GM23338 (cell line): ENCODE measurements around the gene PHC1. TPM values are rescaled to one million over a fixed set of nuclear protein-coding genes. Genes with fewer than 3 reads are reported as not detected.

ENCODE experiments used
- ATAC-seq: fragments of 200-7000 bp; cut with Tn5 transposase; 3 replicates; pipeline ENCODE4 v1.9.1; 2020
- DNase-seq: peaks from one replicate; pipeline ENCODE4 v3.0.0-alpha.2; 2015; ENCODE audit warnings: low spot score
- H2AFZ ChIP-seq: fragments of 200-600 bp; sonication (generic); 2 replicates; pipeline ENCODE4 v1.8.0; 2016; ENCODE audit warnings: antibody characterized with exemption, mild to moderate bottlenecking, moderate library complexity
- H3F3A ChIP-seq: fragments of 200-600 bp; sonication (generic); replicated peaks from 2 replicates; pipeline ENCODE4 v1.8.0; 2017; ENCODE audit warnings: antibody characterized with exemption, mixed run types, low read depth
- H3K27ac ChIP-seq: fragments of 200-600 bp; sonication (generic); 2 replicates; pipeline ENCODE4 v1.6.1; 2016; ENCODE audit warnings: low read depth
- H3K27me3 ChIP-seq: fragments of 200-600 bp; sonication (generic); 2 replicates; pipeline ENCODE4 v1.8.0; 2016; ENCODE audit warnings: mild to moderate bottlenecking, mixed run types, moderate library complexity; ENCODE audit not compliant: insufficient read depth
- H3K36me3 ChIP-seq: fragments of 200-600 bp; sonication (generic); 2 replicates; pipeline ENCODE4 v1.8.0; 2016; ENCODE audit warnings: mild to moderate bottlenecking; ENCODE audit not compliant: insufficient read depth
- H3K4me1 ChIP-seq: fragments of 200-600 bp; sonication (generic); 2 replicates; pipeline ENCODE4 v1.8.0; 2016; ENCODE audit warnings: mild to moderate bottlenecking, moderate library complexity; ENCODE audit not compliant: insufficient read depth
- H3K4me2 ChIP-seq: fragments of 200-600 bp; sonication (generic); 2 replicates; pipeline ENCODE4 v1.7.1; 2017; ENCODE audit warnings: mixed run types
- H3K4me3 ChIP-seq: fragments of 200-600 bp; sonication (generic); 2 replicates; pipeline ENCODE4 v1.6.1; 2016; ENCODE audit warnings: mixed run types
- H3K79me2 ChIP-seq: fragments of 200-600 bp; sonication (generic); replicated peaks from 2 replicates; pipeline ENCODE4 v1.8.0; 2017; ENCODE audit warnings: mild to moderate bottlenecking; ENCODE audit not compliant: insufficient read depth
- H3K9me2 ChIP-seq: fragments of 200-600 bp; sonication (generic); 2 replicates; pipeline ENCODE4 v1.8.0; 2017; ENCODE audit not compliant: insufficient read depth
- H4K20me1 ChIP-seq: fragments of 200-600 bp; sonication (generic); replicated peaks from 2 replicates; pipeline ENCODE4 v1.8.0; 2017; ENCODE audit warnings: mild to moderate bottlenecking; ENCODE audit not compliant: insufficient read depth
- H3K27ac Mint-ChIP-seq: 2 replicates; pipeline ENCODE4 v1.8.0; 2020; ENCODE audit warnings: inconsistent platforms, mild to moderate bottlenecking, moderate library complexity, mixed read lengths
- H3K27me3 Mint-ChIP-seq: 3 replicates; pipeline ENCODE4 v1.8.0; 2022; ENCODE audit warnings: low read depth, mild to moderate bottlenecking, moderate library complexity, mixed read lengths, inconsistent platforms; ENCODE audit not compliant: insufficient read depth, poor library complexity
- H3K36me3 Mint-ChIP-seq: 3 replicates; pipeline ENCODE4 v1.8.0; 2021; ENCODE audit warnings: low read depth, mild to moderate bottlenecking, inconsistent platforms, moderate library complexity, mixed read lengths
- H3K4me1 Mint-ChIP-seq: 3 replicates; pipeline ENCODE4 v1.8.0; 2020; ENCODE audit warnings: mild to moderate bottlenecking, inconsistent platforms, mixed read lengths
- H3K4me3 Mint-ChIP-seq: 3 replicates; pipeline ENCODE4 v1.8.0; 2021; ENCODE audit warnings: moderate library complexity, mild to moderate bottlenecking, inconsistent platforms, mixed read lengths
- H3K9me3 Mint-ChIP-seq: 3 replicates; pipeline ENCODE4 v1.8.0; 2020; ENCODE audit warnings: moderate library complexity, mild to moderate bottlenecking, inconsistent platforms, mixed read lengths
- CREB1 ChIP-seq: fragments of 250-450 bp; sonication (Bioruptor Pico); IDR thresholded peaks from 2 replicates; pipeline ENCODE4 v1.5.0; 2020; ENCODE audit warnings: low read depth, mild to moderate bottlenecking, moderate library complexity
- ETS1 ChIP-seq: IDR thresholded peaks from 2 replicates; pipeline ENCODE4 v1.6.1; 2016; ENCODE audit warnings: antibody characterized with exemption
- EZH2 ChIP-seq: fragments of 200-600 bp; sonication (generic); IDR thresholded peaks from one replicate; pipeline ENCODE4 v1.8.0; 2017; ENCODE audit warnings: antibody characterized with exemption, mild to moderate bottlenecking, low read depth; ENCODE audit not compliant: unreplicated experiment
- EZH2phosphoT487 ChIP-seq: fragments of 200-600 bp; sonication (generic); IDR thresholded peaks from one replicate; pipeline ENCODE4 v1.8.1; 2018; ENCODE audit warnings: antibody characterized with exemption; ENCODE audit not compliant: unreplicated experiment
- JUNB ChIP-seq: IDR thresholded peaks from one replicate; pipeline ENCODE4 v1.6.1; 2016; ENCODE audit warnings: antibody characterized with exemption; ENCODE audit not compliant: unreplicated experiment
- NANOG ChIP-seq: IDR thresholded peaks from 2 replicates; pipeline ENCODE4 v1.6.1; 2016; ENCODE audit warnings: antibody characterized with exemption, borderline replicate concordance
- POLR2AphosphoS5 ChIP-seq: IDR thresholded peaks from 2 replicates; pipeline ENCODE4 v1.6.1; 2016; ENCODE audit warnings: antibody characterized with exemption, low read depth
- REST ChIP-seq: IDR thresholded peaks from one replicate; pipeline ENCODE4 v1.6.1; 2018; ENCODE audit warnings: antibody characterized with exemption; ENCODE audit not compliant: unreplicated experiment
- STAT1 ChIP-seq: IDR thresholded peaks from one replicate; pipeline ENCODE4 v1.6.1; 2016; ENCODE audit warnings: antibody characterized with exemption; ENCODE audit not compliant: unreplicated experiment
- ZNF114 ChIP-seq: fragments of 250-450 bp; sonication (Bioruptor Pico); IDR thresholded peaks from 2 replicates; pipeline ENCODE4 v1.5.0; 2020; ENCODE audit warnings: mild to moderate bottlenecking, moderate library complexity
- ZNF331 ChIP-seq: fragments of 250-450 bp; sonication (Bioruptor Pico); IDR thresholded peaks from 2 replicates; pipeline ENCODE4 v1.5.0; 2020; ENCODE audit warnings: low read depth, mild to moderate bottlenecking, moderate library complexity
- polyA plus RNA-seq: library from polyadenylated mRNA; unstranded; fragments of >200 nt; fragmentation: Nextera tagmentation; extraction: Ambion mirVana; gene quantifications from 2 replicates; pipeline ENCODE4 v1.2.1, GENCODE V29; 2016
- total RNA-seq: library from RNA; depleted of rRNA; stranded (reverse); fragments of >200 nt; shearing (Covaris generic); gene quantifications from 2 replicates; pipeline ENCODE4 v1.2.3, GENCODE V29; 2014
- TF ChIP-seq, protein P1 (sequence below), 2 experiments: fragments of 200-600 bp in 1 of 2; sonication (generic) in 1 of 2; conservative IDR thresholded peaks; 2 replicates each; pipeline versions ENCODE4 v1.5.1 to v1.6.1; 2016 to 2017; ENCODE audit warnings: antibody characterized with exemption in 2 of 2, low read depth in 2 of 2, mild to moderate bottlenecking in 2 of 2, moderate library complexity in 1 of 2
- TF ChIP-seq, protein P2 (sequence below): fragments of 250-450 bp; sonication (Bioruptor Pico); IDR thresholded peaks from 2 replicates; pipeline ENCODE4 v1.5.0; 2020; ENCODE audit warnings: mild to moderate bottlenecking, moderate library complexity

The PHC1 gene
- total and polyA plus RNA-seq, 2 experiments from 2014 or later: 303 to 1,069 TPM

- DNase-seq (no peak), ATAC-seq (no peak)
- H3F3A ChIP-seq: no peaks in the 10 kb centered on the region
- peaks cover 17% of the 10 kb centered on the region; the same call in 2 of the 3 replicates for H3K36me3 Mint-ChIP-seq
- no peaks in the 10 kb centered on the region for H3K79me2 ChIP-seq
- no peak for TF ChIP-seq ZNF331 (CRISPR knock-in tag)
- TF ChIP-seq, protein P1, sequence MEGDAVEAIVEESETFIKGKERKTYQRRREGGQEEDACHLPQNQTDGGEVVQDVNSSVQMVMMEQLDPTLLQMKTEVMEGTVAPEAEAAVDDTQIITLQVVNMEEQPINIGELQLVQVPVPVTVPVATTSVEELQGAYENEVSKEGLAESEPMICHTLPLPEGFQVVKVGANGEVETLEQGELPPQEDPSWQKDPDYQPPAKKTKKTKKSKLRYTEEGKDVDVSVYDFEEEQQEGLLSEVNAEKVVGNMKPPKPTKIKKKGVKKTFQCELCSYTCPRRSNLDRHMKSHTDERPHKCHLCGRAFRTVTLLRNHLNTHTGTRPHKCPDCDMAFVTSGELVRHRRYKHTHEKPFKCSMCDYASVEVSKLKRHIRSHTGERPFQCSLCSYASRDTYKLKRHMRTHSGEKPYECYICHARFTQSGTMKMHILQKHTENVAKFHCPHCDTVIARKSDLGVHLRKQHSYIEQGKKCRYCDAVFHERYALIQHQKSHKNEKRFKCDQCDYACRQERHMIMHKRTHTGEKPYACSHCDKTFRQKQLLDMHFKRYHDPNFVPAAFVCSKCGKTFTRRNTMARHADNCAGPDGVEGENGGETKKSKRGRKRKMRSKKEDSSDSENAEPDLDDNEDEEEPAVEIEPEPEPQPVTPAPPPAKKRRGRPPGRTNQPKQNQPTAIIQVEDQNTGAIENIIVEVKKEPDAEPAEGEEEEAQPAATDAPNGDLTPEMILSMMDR (conservative IDR thresholded peaks at IDR 0.05; ENCODE audit: low read depth in 2 of 2): no peak
- TF ChIP-seq NANOG: no peak
- TF ChIP-seq CREB1 (CRISPR knock-in tag): no peak
- no peak for TF ChIP-seq STAT1
- no peak for TF ChIP-seq POLR2AphosphoS5
- TF ChIP-seq JUNB: no peak
- TF ChIP-seq ETS1: no peak
- TF ChIP-seq EZH2: no peak
- TF ChIP-seq, protein P2, sequence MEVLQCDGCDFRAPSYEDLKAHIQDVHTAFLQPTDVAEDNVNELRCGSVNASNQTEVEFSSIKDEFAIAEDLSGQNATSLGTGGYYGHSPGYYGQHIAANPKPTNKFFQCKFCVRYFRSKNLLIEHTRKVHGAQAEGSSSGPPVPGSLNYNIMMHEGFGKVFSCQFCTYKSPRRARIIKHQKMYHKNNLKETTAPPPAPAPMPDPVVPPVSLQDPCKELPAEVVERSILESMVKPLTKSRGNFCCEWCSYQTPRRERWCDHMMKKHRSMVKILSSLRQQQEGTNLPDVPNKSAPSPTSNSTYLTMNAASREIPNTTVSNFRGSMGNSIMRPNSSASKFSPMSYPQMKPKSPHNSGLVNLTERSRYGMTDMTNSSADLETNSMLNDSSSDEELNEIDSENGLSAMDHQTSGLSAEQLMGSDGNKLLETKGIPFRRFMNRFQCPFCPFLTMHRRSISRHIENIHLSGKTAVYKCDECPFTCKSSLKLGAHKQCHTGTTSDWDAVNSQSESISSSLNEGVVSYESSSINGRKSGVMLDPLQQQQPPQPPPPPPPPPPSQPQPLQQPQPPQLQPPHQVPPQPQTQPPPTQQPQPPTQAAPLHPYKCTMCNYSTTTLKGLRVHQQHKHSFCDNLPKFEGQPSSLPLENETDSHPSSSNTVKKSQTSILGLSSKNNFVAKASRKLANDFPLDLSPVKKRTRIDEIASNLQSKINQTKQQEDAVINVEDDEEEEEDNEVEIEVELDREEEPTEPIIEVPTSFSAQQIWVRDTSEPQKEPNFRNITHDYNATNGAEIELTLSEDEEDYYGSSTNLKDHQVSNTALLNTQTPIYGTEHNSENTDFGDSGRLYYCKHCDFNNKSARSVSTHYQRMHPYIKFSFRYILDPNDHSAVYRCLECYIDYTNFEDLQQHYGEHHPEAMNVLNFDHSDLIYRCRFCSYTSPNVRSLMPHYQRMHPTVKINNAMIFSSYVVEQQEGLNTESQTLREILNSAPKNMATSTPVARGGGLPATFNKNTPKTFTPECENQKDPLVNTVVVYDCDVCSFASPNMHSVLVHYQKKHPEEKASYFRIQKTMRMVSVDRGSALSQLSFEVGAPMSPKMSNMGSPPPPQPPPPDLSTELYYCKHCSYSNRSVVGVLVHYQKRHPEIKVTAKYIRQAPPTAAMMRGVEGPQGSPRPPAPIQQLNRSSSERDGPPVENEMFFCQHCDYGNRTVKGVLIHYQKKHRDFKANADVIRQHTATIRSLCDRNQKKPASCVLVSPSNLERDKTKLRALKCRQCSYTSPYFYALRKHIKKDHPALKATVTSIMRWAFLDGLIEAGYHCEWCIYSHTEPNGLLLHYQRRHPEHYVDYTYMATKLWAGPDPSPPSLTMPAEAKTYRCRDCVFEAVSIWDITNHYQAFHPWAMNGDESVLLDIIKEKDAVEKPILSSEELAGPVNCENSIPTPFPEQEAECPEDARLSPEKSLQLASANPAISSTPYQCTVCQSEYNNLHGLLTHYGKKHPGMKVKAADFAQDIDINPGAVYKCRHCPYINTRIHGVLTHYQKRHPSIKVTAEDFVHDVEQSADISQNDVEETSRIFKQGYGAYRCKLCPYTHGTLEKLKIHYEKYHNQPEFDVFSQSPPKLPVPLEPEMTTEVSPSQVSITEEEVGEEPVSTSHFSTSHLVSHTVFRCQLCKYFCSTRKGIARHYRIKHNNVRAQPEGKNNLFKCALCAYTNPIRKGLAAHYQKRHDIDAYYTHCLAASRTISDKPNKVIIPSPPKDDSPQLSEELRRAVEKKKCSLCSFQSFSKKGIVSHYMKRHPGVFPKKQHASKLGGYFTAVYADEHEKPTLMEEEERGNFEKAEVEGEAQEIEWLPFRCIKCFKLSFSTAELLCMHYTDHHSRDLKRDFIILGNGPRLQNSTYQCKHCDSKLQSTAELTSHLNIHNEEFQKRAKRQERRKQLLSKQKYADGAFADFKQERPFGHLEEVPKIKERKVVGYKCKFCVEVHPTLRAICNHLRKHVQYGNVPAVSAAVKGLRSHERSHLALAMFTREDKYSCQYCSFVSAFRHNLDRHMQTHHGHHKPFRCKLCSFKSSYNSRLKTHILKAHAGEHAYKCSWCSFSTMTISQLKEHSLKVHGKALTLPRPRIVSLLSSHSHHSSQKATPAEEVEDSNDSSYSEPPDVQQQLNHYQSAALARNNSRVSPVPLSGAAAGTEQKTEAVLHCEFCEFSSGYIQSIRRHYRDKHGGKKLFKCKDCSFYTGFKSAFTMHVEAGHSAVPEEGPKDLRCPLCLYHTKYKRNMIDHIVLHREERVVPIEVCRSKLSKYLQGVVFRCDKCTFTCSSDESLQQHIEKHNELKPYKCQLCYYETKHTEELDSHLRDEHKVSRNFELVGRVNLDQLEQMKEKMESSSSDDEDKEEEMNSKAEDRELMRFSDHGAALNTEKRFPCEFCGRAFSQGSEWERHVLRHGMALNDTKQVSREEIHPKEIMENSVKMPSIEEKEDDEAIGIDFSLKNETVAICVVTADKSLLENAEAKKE: no peak
- TF ChIP-seq REST: no peak
- no peak for TF ChIP-seq EZH2phosphoT487
- TF ChIP-seq ZNF114 (CRISPR knock-in tag): no peak
- H4K20me1 ChIP-seq: no peaks in the 10 kb centered on the region
- no peaks in the 10 kb centered on the region for H3K27me3 ChIP-seq
- H3K27me3 Mint-ChIP-seq: peaks cover 4% of the 10 kb centered on the region
- H3K4me1 Mint-ChIP-seq: no peaks in the 10 kb centered on the region
- H3K9me2 ChIP-seq: no peaks in the 10 kb centered on the region
- H3K4me3 ChIP-seq: no peak overlapping the region
- no peak overlapping the region for H3K27ac Mint-ChIP-seq
- no peak overlapping the region for H2AFZ ChIP-seq
- H3K36me3 ChIP-seq: no peaks in the 10 kb centered on the region
- peaks cover 31% of the 10 kb centered on the region for H3K9me3 Mint-ChIP-seq
- H3K4me2 ChIP-seq: no peak overlapping the region
- no peaks in the 10 kb centered on the region for H3K4me1 ChIP-seq
- H3K27ac ChIP-seq: no peak overlapping the region
- H3K4me3 Mint-ChIP-seq: no peak overlapping the region
Observed at GRCh38 chr12:8968761-8969160, 54.5 kb downstream of the PHC1 start.
